SIG-M5 treated with dmso at 0.1 percent for 504 hours (cell line): ENCODE measurements around the gene CAVIN4.

Source experiments
- DNase-seq: peaks from one replicate; lab custom pipeline; 2025; ENCODE audit not compliant: unreplicated experiment; lab: John Stamatoyannopoulos, UW

The CAVIN4 gene

DNA sequence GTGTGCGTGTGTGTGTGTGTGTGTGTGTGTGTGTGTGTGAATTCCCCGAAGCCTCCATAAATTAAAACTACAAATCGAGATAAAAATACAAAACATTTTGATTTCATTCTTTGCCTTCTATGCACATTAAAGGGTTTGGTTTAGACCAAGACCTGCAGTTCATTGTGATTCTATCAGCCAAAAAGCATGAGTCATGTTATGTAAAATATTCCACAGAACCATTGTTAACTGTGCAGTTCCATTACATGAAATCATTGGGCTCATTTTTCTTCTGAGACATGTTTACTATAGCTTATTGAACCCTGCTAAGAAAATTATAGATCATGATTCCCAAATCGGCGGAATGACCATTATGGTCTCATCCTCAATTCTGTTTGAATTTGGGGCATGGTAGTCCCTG is 11.7 kb downstream of the CAVIN4 start:
- DNase-seq: no peak

GRCh38 chr9:100590481-100590880 is 12.6 kb downstream of the CAVIN4 start:
- DNase-seq: no peak

- DNase-seq: no peak
Observed at GRCh38 chr9:100591139-100591538, 13.3 kb downstream of the CAVIN4 start.

- no peak for DNase-seq
Observed at GRCh38 chr9:100591639-100592412, 13.9 kb downstream of the CAVIN4 start.

DNA sequence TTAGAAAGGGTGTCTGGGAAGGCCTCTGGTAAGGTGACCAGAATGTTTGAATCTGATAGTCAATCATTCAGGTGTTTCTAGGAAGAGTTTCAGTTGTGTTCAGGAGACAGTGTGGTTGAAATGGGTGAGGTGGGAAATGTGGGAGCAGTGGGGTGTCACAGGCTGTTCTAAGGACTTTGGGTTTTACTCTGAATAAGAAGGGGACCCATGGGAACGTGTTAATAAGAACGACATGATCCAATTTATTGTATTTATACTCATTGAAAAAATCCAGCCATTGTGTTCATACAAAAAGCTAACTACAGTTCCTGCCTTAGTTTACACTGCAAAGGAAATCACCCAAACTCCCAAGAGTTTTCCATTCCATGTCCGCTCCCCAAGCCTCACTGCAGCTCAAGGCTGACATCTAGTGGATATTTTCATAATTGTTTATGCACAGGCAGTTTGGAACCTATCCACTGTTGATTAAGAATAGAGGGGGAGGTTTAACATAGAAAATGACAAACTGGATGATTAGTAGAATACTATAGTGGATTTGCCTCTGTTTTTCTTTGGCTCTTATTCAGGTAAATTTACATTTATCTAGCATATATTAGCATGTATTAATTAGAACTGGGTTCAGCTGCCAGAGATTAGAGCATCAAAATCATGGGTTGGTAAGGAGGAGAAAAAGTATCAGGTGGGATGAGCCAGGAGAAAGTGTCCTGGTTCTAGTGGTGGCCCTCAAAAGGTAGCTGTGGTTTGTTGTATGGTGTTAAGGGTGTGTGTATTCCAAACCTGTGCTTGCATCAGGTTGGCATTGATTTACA is 17.7 kb downstream of the CAVIN4 start:
- peak; percentile 47 for DNase-seq

DNA sequence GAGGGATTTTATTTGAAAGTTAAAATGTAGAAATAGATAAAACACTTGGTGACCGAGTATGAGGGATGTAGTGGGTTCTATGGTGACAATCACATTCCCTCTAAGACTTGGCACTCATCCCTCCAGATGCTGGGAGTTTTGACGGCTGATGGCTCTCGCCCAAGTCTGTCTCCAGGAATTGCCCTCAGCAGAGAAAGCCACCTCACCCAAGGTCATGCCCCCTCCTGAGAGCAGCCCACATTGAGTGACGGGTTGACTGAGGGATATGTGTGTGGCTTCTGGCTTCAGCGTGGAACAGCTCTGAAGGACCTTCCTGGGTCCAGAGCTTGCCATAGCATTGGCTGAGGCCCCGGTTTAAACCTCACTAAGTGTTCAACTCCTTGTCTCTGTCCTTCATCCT is 19.4 kb downstream of the CAVIN4 start:
- DNase-seq: no peak

- DNase-seq: peak; percentile 31
Observed at GRCh38 chr9:100598641-100599145, 20.8 kb downstream of the CAVIN4 start.

GRCh38 chr9:100600521-100601079 is 22.7 kb downstream of the CAVIN4 start:
- DNase-seq: no peak

GRCh38 chr9:100601216-100601615 is 23.3 kb downstream of the CAVIN4 start:
- DNase-seq: peak; percentile 74

GRCh38 chr9:100602342-100602801 is 24.5 kb downstream of the CAVIN4 start:
- peak; percentile 54 for DNase-seq

GRCh38 chr9:100605405-100605804 is 27.5 kb downstream of the CAVIN4 start:
- no peak for DNase-seq

DNA sequence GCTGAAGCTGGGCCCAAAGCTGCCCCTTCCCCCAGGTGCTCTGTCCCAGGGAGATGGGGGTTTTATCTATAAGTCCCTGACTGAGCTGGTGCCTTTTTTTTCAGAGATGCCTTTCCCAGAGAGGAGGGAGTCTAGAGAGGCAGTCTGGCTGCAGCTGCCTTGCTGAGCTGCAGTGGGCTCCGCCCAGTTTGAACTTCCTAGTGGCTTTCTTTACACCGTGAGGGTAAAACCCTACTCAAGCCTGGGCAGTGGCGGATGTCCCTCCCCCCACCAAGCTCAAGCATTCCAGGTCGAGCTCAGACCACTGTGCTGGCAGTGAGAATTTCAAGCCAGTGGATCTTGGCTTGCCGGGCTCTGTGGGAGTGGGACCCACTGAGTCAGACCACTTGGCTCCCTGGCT is 41.3 kb downstream of the CAVIN4 start:
- DNase-seq: no peak

- no peak for DNase-seq
Observed at GRCh38 chr9:100619665-100620064, 41.8 kb downstream of the CAVIN4 start.

DNA sequence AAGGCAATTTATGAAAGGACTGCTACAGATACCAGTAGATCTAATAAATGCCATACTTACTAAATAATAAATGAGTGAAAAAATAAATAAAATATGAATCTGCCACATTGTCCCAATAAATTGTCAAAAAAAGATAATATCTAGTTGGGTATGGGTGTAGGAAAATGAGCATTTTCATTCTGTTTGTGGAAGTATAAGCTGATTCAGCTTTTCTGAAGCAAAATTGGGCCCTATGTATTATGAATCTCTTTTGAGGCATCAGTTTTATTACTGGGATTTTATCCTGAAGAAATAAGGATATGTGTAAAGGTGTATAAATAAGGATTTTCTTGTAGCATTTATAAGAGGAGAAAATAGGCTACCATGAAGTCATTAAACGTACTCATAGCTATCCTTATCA is 46.1 kb downstream of the CAVIN4 start:
- DNase-seq: no peak

- no peak for DNase-seq
Observed at GRCh38 chr9:100626949-100627348, 49.1 kb downstream of the CAVIN4 start.

DNA sequence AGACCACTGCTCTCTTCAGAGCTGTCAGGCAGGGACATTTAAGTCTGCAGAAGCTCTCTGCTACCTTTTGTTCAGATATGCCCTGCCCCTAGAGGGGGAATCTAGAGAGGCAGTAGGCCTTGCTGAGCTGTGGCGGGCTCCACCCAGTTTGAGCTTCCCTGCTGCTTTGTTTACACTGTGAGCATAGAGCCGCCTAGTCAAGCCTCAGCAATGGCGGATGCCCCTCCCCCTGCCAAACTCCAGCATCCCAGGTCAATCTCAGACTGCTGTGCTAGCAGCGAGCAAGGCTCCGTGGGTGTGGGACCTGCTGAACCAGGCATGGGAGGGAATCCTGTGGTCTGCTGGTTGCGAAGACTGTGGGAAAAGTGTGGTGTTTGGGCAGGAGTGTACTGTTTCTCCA is 59.9 kb downstream of the CAVIN4 start:
- DNase-seq: peak; percentile 13
